ENCODE measurements around the gene CHST8.

DNA sequence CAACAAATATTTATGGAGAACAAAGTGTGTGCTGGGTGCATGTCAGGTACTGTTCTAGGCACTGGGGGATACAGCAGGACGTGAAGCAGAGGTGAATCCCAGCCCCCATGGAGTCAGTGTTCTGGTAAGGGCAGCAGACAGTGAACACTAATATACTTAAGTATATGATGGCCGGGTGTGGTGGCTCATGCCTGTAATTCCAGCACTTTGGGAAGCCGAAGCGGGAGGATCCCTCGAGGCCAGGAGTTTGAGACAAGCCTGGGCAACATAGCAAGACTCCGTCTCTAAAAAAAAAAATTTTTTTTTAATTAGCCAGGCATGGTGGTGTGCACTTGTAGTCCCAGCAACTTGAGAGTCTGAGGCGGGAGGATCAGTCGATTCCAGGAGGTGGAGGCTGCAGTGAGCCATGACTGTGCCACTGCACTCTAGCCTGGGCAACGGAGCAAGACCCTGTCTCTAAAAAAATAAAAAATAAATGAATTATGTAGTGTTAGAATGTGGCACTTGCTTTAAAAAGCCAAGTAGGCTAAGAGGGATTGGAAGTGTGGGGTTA, 22.6 kb downstream of the CHST8 start:
- TF ChIP-seq, protein P1, sequence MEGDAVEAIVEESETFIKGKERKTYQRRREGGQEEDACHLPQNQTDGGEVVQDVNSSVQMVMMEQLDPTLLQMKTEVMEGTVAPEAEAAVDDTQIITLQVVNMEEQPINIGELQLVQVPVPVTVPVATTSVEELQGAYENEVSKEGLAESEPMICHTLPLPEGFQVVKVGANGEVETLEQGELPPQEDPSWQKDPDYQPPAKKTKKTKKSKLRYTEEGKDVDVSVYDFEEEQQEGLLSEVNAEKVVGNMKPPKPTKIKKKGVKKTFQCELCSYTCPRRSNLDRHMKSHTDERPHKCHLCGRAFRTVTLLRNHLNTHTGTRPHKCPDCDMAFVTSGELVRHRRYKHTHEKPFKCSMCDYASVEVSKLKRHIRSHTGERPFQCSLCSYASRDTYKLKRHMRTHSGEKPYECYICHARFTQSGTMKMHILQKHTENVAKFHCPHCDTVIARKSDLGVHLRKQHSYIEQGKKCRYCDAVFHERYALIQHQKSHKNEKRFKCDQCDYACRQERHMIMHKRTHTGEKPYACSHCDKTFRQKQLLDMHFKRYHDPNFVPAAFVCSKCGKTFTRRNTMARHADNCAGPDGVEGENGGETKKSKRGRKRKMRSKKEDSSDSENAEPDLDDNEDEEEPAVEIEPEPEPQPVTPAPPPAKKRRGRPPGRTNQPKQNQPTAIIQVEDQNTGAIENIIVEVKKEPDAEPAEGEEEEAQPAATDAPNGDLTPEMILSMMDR (IDR thresholded peaks at IDR 0.05; ENCODE audit: insufficient read depth, low read depth, low read length), result no peak
- TF ChIP-seq EZH2 (IDR thresholded peaks at IDR 0.05; ENCODE audit: insufficient read depth, low read length), result no peak
